MCF 10A (cell line): ENCODE results near the gene BSDC1. TPM values are rescaled to one million over a fixed set of nuclear protein-coding genes. Genes with fewer than 3 reads are reported as not detected.
"Not testable (repeated sequence)": the region's sequence is repeated elsewhere in the genome, so short reads cannot be mapped to it uniquely, and the experiment has no call there.

ENCODE experiments used
- Bru-seq: library from RNA; stranded (reverse); fragments of 400-500 nt; gene quantifications from one replicate; lab custom pipeline; 2021; lab: Mats Ljungman, UMichigan
- BruChase-seq, 2 experiments: library from RNA; stranded (reverse); fragments of 400-500 nt; gene quantifications; one replicate each; lab custom pipeline; 2021; lab: Mats Ljungman, UMichigan
- BruUV-seq: library from RNA; stranded (reverse); fragments of 400-500 nt; replicated peaks from 2 replicates; lab custom pipeline; 2021; lab: Mats Ljungman, UMichigan
- CTCF ChIA-PET: fragments of 300-600 bp; sonication (Branson Sonifier 250); formaldehyde crosslinking; extraction: SDS; loops from one replicate; lab custom pipeline; 2021; ENCODE audit warnings: antibody characterized with exemption, inconsistent platforms; lab: Yijun Ruan, JAX
- POLR2A ChIA-PET: fragments of 300-600, 350-650 bp; sonication (Branson Sonifier 250); formaldehyde crosslinking; extraction: SDS; loops from one replicate; lab custom pipeline; 2020; ENCODE audit warnings: antibody characterized with exemption, inconsistent platforms; lab: Yijun Ruan, JAX
- DNase-seq: peaks from one replicate; pipeline ENCODE4 v3.0.0-alpha.2; 2018; ENCODE audit not compliant: unreplicated experiment
- H3K27ac Mint-ChIP-seq: one replicate; pipeline ENCODE4 v1.8.0; 2022; ENCODE audit warnings: mild to moderate bottlenecking, low read depth, mixed read lengths; ENCODE audit not compliant: unreplicated experiment
- H3K27me3 Mint-ChIP-seq: one replicate; pipeline ENCODE4 v1.8.0; 2022; ENCODE audit warnings: mixed read lengths; ENCODE audit not compliant: insufficient read depth, unreplicated experiment
- H3K36me3 Mint-ChIP-seq: one replicate; pipeline ENCODE4 v1.8.0; 2022; ENCODE audit warnings: mild to moderate bottlenecking, moderate library complexity, mixed read lengths; ENCODE audit not compliant: insufficient read depth, unreplicated experiment
- H3K4me1 Mint-ChIP-seq: one replicate; pipeline ENCODE4 v1.8.0; 2022; ENCODE audit warnings: mixed read lengths; ENCODE audit not compliant: insufficient read depth, unreplicated experiment
- H3K4me3 Mint-ChIP-seq: one replicate; pipeline ENCODE4 v1.8.0; 2022; ENCODE audit warnings: mild to moderate bottlenecking, moderate library complexity, mixed read lengths; ENCODE audit not compliant: unreplicated experiment
- H3K9me3 Mint-ChIP-seq: one replicate; pipeline ENCODE4 v1.8.0; 2022; ENCODE audit warnings: mixed read lengths; ENCODE audit not compliant: unreplicated experiment
- intact Hi-C: fragments of 100-400 bp; cut with micrococcal nuclease; formaldehyde crosslinking; loops from 2 replicates; pipeline ENCODE4 v1.14.1; 2022
- long read RNA-seq: library from polyadenylated mRNA; stranded (forward); transcript quantifications from one replicate; pipeline ENCODE4 v2.0.0, GENCODE V29; 2022
- total RNA-seq: library from RNA; stranded (reverse); gene quantifications from 2 replicates; pipeline ENCODE4 v1.2.3, GENCODE V29; 2022
- TF ChIP-seq, protein P1 (sequence below): fragments of 200-600 bp; IDR thresholded peaks from one replicate; pipeline ENCODE4 v1.8.0; 2022; ENCODE audit warnings: antibody characterized with exemption, mild to moderate bottlenecking; ENCODE audit not compliant: unreplicated experiment

BSDC1 gene, protein sequence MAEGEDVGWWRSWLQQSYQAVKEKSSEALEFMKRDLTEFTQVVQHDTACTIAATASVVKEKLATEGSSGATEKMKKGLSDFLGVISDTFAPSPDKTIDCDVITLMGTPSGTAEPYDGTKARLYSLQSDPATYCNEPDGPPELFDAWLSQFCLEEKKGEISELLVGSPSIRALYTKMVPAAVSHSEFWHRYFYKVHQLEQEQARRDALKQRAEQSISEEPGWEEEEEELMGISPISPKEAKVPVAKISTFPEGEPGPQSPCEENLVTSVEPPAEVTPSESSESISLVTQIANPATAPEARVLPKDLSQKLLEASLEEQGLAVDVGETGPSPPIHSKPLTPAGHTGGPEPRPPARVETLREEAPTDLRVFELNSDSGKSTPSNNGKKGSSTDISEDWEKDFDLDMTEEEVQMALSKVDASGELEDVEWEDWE
- total RNA-seq = 52.6 and 56.2 TPM in 2 replicates
- Bru-seq, nascent RNA = percentile 85 among the genes with signal in this experiment
- percentile 90 among the genes with signal in this experiment for BruChase-seq, experiment 1, labeled RNA remaining after a 6-hour chase
- percentile 84 among the genes with signal in this experiment for BruChase-seq, experiment 2, labeled RNA remaining after a 2-hour chase
- long read RNA-seq, full-length matches to known transcripts = 62 of 111 reads
- long read RNA-seq, partial matches to known transcripts = 25 of 111 reads
- long read RNA-seq, other reads (novel, unspliced or antisense) = 24 of 111 reads

- TF ChIP-seq, protein P1, sequence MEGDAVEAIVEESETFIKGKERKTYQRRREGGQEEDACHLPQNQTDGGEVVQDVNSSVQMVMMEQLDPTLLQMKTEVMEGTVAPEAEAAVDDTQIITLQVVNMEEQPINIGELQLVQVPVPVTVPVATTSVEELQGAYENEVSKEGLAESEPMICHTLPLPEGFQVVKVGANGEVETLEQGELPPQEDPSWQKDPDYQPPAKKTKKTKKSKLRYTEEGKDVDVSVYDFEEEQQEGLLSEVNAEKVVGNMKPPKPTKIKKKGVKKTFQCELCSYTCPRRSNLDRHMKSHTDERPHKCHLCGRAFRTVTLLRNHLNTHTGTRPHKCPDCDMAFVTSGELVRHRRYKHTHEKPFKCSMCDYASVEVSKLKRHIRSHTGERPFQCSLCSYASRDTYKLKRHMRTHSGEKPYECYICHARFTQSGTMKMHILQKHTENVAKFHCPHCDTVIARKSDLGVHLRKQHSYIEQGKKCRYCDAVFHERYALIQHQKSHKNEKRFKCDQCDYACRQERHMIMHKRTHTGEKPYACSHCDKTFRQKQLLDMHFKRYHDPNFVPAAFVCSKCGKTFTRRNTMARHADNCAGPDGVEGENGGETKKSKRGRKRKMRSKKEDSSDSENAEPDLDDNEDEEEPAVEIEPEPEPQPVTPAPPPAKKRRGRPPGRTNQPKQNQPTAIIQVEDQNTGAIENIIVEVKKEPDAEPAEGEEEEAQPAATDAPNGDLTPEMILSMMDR = no peak
- Mint-ChIP-seq H3K36me3 (peaks cover 11% of the 10 kb centered on the region), H3K4me3 (peak within 1 kb of the TSS; percentile 91), H3K27ac (peak within 1 kb of the TSS; percentile 97), H3K4me1 (peaks cover 6% of the 10 kb centered on the region), H3K9me3 (no peaks in the 10 kb centered on the region), H3K27me3 (no peaks in the 10 kb centered on the region)
- ChIA-PET POLR2A (interaction anchor here (0.6 to 2.9 kb wide), 34 partner anchors 9 to 782 kb away, joined by 3 to 31 read pairs (median 4); partner anchors contain the start of genes CCDC28B, HDAC1, KHDRBS1 and RBBP4), CTCF (interaction anchor here (0.5 to 2.7 kb wide), 5 partner anchors 10 to 799 kb away, joined by 3 to 16 read pairs (median 3); no protein-coding TSS in a partner anchor)
- intact Hi-C loops = loop anchor here (5.0 kb wide), 1 partner anchor 177 kb away; no protein-coding TSS in a partner anchor
- DNase-seq = peak; percentile 99
- BruUV-seq = no TSS peak
Observed at GRCh38 chr1:32394141-32394889, at the start of gene BSDC1. BSDC1 (minus strand) TSS chr1:32394441; CDS start chr1:32394414, 27 bp downstream.

- DNase-seq, H3K4me1 Mint-ChIP-seq, BruUV-seq, H3K4me3 Mint-ChIP-seq, H3K27ac Mint-ChIP-seq, H3K9me3 Mint-ChIP-seq, POLR2A ChIA-PET, H3K36me3 Mint-ChIP-seq, CTCF ChIA-PET, intact Hi-C loops: not testable (repeated sequence)
- H3K27me3 Mint-ChIP-seq = peaks cover 20% of the 10 kb centered on the region
Observed at GRCh38 chr1:32441467-32441866, 47.2 kb upstream of the BSDC1 start.

GRCh38 chr1:32438777-32439176 is 44.5 kb upstream of the BSDC1 start:
- intact Hi-C loops, H3K9me3 Mint-ChIP-seq, POLR2A ChIA-PET, H3K36me3 Mint-ChIP-seq, DNase-seq, H3K27ac Mint-ChIP-seq, BruUV-seq, H3K4me1 Mint-ChIP-seq, H3K4me3 Mint-ChIP-seq: not testable (repeated sequence)
- peaks cover 12% of the 10 kb centered on the region for H3K27me3 Mint-ChIP-seq
- CTCF ChIA-PET = interaction anchor here (0.6 to 1.1 kb wide), 2 partner anchors 10 to 29 kb away, joined by 3 read pairs; no protein-coding TSS in a partner anchor

DNA sequence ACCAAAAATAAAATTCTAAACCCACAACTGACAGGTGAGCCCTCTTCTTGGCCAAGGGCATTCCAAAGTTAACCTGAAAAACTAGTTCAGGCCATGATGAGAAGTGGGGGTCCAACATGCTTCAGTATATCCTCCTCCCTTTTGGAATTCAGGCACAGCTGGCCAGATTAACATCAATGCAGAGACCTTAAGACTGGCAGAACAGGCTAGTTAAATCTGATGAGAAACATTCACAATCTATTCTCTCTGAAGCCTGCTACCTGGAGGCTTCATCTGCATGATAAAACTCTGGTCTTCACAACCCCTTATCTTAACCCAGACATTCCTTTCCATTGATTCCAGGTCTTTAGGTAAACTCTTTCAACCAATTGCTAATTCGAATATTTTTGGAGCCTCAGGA is 43.9 kb upstream of the BSDC1 start:
- Mint-ChIP-seq H3K9me3 (no peaks in the 10 kb centered on the region), H3K4me1 (no peaks in the 10 kb centered on the region), H3K27me3 (peaks cover 13% of the 10 kb centered on the region), H3K27ac (no peak overlapping the region), H3K4me3 (no peak overlapping the region), H3K36me3 (no peaks in the 10 kb centered on the region)
- POLR2A ChIA-PET = no interaction called here
- DNase-seq = no peak
- TF ChIP-seq, protein P1 = no peak
- BruUV-seq = no TSS peak
- CTCF ChIA-PET = no interaction called here
- intact Hi-C loops = no loop called here
